Suppressor macrophage treated with lipopolysaccharide for 4 hours (primary cell): ENCODE data around the gene CES3.
"Not testable (repeated sequence)": the region's sequence is repeated elsewhere in the genome, so short reads cannot be mapped to it uniquely, and the experiment has no call there.

Experiments
- DNase-seq: peaks from one replicate; pipeline ENCODE4 v3.0.0-alpha.2; 2020

Gene CES3

DNA sequence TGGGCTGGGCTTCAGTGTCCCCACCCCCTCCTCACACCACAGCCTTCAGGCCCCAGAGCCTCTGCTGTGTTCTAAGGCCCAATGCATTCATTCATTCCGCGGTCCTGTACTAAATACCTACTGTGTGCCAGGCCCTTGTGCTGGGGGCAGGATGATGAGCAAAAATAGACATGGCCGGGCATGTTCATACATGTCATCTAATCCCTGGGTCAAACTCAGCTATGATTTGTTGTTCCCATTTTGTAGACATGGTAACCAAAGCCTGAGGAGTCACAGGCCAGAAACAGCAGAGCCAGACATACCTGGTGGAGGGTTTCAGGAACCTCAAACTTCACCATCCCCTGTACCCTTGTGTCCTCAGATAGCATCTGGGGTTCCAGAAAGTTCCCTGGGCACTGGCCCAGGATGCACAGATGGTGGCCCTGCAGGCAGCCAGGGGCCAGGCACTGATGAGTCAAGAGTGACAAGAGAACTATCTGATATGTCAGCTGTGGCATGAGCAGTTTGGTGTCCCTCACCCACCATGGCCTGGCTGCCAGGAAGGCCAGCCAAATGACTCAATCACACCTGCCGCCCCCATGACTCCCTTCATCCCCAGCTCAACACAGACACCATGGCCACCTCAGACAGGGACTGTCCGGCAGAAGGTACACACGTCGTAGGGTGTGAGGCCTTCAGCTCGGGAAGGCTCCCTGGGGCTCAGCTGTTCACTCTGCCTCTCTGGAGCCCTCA lies 33.0 kb upstream of the CES3 start:
- peak; percentile 9 for DNase-seq

DNA sequence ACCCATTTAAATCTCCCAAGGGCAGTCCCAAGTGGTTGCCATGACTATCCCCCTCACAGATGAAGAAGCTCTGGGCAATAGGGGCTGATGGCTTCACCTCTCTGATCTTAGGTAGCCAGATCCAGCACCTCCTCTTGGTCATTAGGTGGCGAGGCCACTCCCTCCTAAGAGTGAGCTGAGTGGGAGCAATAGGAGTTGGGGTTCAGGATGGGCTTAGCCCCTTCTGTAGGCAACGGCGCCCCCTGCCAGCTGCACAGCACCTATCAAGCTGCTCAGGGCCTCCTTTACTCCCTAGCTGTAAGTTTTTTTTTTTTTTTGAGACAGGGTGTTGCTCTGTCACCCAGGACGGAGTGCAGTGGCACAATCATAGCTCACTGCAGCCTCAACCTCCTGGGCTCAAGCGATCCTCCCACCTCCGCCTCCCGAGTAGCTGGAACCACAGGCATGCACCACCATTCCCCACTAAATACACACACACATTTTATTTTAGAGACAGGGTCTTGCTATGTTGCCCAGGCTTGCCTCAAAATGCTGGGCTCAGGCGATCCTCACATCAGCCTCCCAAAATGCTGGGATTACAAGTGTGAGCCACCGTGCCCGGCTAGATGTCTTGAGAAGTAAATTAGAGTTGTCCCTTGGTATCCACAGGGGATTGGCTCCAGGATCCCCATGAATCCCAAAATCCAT lies 32.2 kb upstream of the CES3 start:
- peak; percentile 14 for DNase-seq

DNA sequence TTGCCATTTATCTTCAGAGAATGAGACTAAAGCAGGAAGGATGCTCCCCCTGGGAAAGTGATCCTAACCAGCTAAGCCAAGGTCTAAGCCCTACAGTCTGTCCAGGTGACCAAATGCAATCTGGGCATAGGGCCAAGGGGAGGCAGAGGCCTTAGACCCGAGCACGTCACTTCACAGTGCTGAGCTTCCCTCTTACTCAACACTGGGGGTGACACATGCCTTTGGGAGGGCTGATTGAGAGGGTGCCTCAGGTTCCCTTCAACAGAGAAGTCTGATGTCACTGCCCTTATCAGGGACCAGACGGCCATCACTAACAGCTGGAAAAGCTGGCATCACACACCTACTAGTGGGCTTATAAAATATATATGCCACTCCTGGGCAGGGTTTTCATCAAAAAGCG lies 30.9 kb upstream of the CES3 start:
- DNase-seq: peak; percentile 46

DNA sequence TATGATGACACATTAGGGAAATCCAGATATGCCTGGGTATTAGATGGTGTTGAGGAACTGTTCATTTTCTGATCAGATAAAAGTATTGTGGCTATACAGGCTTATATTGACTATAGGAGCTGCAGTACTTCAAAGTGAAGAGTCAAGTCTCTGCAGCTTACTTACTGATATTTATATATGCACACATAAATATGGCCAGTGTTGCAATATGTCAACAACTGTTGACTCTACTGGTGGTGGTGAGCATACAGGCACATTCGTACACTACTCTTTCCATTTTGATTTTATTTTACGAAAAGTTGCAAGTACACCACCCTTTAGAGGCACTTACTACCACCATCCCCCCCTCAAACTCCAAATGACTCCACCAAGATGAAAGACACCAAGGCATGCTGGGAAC lies 29.4 kb upstream of the CES3 start:
- no peak for DNase-seq

DNA sequence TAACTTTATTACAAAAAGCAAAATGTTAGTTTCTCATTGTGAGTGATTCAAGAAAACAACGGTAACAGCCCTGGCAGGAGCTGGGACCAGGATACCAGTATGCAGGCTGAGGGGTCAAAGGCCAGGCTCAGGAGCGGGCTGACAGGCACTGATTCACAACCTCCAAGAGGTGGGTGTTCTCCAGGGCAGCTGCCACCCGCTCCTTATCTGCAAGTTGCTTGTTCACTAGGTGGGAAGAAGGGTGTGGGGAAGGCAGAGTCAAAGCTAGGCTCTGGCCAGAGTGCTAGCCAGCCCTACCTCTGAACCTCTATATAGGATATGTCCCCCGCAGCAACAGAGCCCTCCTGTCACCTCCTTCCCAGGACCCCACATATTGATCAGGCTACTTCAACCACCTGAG lies 29.0 kb upstream of the CES3 start:
- no peak for DNase-seq

DNA sequence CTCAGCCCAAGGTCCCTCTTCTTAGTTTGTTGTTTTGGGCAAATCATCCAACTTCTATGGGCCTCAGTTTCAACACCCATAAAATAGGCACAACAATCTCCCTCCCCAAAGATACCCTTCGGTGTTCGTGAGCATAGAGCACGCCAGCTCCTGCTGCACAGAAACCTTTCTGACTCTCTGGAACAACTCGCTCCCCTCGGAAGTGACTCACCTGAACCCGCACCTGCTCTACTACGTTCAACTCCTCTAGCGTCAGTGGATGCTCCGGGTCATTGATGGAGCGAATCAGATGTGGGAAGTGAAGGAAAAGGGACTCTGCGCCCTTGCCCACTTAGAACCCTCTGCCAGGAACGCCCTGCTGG lies 27.3 kb upstream of the CES3 start:
- DNase-seq: no peak

DNA sequence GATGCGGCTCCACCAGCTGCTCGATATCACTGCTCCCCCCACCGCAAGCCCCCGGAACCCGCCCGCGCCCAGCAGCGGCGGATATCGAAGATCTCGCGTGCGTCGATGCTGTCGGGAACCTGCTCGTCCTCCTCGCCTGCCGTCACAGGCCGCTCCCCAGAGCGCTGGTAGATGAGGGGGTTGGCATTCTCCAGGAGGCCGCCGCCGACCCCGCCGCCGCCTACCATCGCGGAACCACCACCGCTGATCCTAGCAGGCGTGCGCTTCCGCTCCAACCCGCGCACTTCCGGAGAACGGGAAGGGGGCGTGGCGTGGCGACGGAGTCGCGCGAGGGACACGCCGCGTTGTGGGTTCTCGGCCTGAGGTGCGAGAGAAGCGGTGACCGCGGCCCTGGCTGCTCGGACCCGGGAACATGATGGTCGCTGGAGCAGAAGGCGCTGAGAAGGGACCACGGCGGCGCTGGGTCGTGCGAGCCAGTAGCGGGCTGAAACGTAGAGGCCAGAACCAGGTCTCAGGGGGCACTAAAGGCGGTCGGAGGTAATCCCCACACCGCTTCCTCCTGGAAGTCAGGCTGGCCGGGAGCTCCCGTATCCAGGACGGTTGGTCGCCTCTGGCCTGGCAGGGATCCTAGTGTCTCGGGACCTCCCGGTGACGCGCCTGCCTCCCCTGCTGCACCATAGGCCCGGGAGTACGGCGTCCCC lies 26.8 kb upstream of the CES3 start, which contains the start of gene CIAO2B:
Gene CIAO2B (minus strand): TSS at position 265 of the 701 bp plus-strand sequence. CDS start 38 bp downstream, at position 227.
- DNase-seq: peak; percentile 93

DNA sequence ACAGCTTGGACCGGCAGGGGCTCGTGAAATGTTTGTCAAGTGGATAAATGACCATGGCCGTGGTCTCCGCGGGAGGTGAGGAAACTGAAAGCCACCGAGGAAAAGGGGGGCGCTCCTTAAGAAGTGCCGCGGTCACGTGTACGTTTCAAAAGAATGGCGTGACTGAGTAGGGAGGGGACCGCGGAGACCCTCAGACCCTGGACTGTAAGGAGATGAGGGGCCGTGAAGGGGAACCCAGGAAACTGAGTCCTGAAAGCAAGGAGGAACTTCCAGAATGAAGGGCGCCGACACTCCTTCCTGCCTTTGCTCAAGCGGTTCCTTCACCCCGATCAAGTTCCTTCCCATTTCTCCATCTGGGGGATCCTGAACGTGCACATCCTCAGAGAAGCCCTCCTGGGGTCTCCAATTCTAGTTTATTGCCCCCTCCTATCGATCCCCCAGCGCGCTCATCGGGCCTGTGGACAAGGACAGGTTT lies 26.2 kb upstream of the CES3 start:
- not testable (repeated sequence) for DNase-seq

DNA sequence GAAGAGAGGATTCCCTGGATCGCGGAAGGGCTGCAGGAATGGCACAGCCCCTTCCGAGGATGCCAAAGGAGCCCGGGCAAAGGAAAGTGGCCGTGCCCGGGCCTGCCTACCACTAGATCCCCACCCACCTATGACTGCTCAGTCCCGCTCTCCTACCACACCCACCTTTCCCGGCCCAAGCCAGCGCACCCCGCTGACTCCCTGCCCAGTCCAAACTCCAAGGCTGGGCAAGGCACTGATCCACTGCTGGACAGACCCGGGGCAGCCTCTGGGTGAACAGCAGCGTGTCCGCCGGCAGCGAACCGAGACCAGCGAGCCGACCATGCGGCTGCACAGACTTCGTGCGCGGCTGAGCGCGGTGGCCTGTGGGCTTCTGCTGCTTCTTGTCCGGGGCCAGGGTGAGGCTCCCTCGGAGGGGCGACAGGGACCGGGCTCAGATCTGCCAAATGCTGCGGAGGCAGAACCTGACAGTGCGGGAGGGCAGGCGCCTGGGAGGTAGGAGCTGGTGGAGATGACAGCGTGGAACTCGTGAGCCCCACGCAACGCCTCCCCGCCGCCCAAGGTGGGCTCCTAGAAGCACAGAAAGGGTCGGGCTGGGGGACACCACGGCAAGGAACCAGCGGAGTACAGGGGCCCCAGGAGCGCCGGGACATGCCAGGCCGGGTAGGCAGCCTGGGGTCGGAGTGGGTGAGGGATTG lies 25.6 kb upstream of the CES3 start, which contains the start of gene CES2:
Gene CES2 (plus strand): TSS at position 203 of the 698 bp plus-strand sequence. CDS start 120 bp downstream, at position 323.
- DNase-seq: no peak

DNA sequence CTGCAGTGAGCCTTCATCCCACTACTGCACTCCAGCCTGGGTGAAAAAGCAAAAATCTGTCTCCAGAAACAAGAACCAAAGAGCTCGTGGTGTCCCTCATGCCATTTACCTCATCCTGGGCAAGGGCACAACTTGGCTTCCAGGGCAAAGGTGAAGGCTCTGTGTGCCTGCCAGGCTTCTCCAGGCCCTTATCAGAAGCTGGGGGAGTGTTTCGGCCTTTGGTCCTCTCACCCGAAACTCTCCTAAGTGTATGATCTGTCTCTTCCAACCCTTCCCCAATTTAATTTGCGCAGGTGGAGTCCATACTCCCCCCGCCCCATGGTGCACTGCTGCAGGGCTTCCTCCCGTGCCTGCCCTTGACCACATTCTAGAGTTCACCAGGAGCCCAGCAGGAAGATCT lies 24.6 kb upstream of the CES3 start:
- no peak for DNase-seq

DNA sequence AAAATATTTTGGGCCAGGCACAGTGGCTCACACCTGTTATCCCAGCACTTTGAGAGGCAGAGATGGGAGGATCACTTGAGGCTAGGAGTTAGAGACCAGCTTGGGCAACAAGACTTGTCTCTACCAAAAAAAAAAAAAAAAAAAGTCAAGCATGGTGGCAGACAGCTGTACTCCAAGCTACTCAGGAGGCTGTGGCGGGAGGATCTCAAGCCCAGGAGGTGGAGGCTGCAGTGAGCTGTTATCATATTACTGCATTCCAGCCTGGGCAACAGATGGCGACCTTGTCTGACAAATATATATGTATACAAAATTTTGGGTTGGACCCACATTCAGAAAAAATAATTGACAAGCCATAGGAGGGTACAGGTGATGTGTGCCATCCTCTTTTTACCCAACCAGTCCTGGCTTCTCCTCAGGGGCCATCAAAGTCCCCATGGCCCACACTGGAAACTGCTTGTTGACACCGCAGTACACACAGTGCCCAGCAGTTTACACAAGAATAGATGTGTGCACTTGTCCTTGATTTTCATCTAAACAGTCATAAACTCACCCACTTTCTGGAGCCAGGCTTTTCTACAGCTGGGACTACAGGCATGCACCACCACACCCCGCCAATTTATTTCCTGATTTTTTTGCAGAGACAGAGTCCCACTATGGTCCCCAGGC lies 24.0 kb upstream of the CES3 start:
- DNase-seq: no peak

DNA sequence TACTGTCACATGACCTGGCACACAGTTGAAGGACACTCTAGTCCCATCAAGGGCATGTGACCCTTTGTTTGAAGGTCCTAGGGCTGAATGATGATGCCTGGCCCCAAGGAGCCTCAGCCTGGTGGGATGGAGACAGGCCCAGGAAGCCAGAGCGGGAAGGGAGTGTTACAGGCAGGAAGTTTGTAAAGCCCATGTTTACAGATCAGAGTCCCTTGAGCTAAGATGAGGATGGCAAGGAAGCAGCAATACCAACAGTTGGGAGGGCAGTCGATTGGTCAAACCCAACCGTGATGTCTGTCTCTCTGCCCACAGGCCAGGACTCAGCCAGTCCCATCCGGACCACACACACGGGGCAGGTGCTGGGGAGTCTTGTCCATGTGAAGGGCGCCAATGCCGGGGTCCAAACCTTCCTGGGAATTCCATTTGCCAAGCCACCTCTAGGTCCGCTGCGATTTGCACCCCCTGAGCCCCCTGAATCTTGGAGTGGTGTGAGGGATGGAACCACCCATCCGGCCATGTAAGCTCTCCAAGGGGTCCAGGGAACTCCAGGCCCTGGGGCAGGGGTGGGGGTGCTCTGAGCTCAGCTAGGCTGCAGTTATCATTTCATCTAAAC lies 23.2 kb upstream of the CES3 start:
- DNase-seq: no peak

DNA sequence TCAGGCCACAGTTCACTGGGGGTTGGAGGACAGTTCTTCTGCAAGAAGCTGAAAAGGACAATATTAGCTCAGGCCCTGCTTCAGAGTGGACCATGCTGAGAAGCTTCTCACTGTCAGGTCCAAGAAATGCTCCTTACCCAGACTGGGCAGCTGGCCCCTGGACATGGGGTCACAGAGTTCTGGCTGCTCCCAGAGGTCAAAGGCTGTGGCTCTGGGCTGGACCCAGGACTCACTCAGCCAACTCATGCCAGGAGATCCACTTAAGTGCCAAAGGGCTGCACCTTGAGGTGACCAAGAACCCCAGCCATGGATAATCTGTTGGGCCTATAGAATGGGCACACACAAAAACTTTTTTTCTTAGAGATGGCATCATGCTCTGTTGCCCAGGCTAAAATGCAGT lies 21.7 kb upstream of the CES3 start:
- no peak for DNase-seq

DNA sequence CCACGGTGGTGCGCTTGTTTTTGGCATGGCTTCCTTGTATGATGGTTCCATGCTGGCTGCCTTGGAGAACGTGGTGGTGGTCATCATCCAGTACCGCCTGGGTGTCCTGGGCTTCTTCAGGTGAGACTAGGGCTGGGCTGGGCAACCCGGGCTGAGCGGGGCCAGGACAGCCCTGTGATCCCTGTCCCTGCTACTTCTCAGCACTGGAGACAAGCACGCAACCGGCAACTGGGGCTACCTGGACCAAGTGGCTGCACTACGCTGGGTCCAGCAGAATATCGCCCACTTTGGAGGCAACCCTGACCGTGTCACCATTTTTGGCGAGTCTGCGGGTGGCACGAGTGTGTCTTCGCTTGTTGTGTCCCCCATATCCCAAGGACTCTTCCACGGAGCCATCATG lies 20.8 kb upstream of the CES3 start:
- DNase-seq: no peak

DNA sequence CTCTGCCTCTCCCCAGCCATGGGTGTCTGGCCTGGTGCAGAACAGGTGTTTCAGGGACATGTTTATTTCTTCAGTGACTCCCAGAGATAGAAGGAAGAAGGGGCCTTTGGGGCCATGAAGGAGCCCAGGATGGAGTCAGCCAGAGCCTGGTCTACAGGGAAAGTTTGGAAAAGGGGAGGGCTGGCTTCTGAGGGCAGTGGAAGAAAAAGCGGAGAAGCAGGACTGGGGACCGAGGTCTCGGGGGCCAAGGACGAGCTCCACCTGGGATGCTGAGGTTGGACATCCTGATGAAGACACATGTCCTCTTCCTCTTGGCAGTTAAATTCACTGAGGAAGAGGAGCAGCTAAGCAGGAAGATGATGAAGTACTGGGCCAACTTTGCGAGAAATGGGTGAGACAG lies 18.1 kb upstream of the CES3 start:
- DNase-seq: no peak

DNA sequence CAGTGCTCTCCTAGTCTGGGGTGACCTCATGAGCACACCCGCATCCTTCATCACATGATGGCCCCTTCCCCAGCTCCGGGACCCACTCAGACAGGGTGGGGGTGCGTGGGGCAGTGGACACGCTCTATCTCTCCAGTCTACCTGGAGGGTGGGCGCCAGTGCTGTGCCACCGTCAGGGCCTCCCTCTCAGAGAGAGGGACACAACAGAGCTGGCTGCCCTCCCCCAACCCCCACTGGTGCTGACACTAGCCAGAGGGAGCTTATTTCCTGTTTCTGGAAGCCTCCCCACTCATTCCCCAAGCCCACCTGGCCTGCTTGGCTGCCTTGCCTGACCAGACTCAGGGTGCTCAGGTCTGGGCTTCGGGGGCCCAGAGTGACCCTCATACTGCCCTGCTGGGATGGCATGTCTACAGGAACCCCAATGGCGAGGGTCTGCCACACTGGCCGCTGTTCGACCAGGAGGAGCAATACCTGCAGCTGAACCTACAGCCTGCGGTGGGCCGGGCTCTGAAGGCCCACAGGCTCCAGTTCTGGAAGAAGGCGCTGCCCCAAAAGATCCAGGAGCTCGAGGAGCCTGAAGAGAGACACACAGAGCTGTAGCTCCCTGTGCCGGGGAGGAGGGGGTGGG lies 17.5 kb upstream of the CES3 start:
- no peak for DNase-seq

DNA sequence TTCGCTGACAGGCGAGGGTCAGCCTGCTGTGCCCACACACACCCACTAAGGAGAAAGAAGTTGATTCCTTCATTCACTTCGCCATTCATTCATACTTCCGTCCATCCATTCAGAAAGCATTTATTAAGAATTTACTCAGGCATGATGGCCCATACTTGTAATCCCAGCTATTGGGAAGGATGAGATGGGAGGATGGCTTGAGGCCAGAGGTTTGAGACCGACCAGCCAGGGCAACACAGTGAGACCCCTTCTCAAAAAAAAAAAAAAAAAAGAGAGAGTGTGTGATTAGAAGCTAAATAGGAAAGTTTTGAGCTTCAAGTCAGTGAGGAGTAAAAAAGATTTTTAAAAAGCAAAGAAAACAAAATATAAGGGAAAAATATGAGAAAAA lies 17.0 kb upstream of the CES3 start:
- DNase-seq: no peak

DNA sequence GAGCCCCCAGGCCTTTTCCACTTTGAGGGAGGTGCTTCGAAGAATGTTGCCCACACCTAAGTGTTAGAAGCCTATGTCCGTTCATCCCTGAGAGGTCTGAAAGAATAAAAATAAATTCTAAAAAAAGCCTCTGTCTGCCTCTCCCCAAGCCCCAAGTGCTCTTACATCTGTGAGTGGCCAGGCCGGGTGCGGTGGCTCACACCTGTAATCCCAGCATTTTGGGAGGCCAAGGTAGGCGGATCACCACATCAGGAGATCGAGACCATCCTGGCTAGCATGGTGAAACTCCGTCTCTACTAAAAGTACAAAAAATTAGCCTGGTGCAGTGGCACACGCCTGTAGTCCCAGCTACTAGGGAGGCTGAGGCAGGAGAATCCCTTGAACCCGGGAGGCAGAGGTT lies 16.1 kb upstream of the CES3 start:
- not testable (repeated sequence) for DNase-seq

DNA sequence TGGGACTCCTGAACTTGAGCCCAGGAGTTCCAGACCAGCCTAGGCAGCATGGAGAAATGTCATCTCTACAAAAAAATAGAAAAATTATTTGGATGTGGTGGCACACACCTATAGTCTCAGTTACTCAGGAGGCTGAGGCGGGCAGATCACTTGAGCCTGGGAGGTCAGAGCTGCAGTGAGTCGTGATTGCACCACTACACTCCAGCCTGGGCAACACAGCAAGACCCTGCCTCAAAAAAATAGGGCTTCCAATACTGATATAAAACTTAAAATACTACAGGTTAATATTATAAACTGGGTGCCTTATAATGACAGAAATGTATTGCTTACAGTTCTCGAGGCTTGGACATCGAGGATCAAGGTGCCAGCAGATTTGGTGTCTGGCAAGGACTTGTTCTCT lies 15.1 kb upstream of the CES3 start:
- DNase-seq: no peak

DNA sequence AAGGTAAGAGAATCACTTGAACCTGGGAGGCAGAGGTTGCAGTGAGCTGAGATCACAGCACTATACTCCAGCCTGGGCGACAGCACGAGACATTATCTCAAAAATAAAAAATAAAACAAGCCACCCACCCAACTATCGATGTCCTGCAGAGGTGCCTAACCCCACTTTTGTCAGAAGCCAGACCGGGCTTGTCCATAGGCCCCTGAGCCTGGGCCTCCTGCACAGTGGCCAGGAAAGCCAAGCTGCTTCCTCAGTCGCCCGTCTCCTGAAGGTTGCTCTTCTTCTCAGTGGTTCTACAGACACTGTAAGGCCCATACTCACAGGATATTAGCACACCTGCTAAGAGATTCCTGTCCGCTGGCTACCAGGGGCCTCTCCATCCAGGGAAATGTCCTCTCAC lies 14.5 kb upstream of the CES3 start:
- DNase-seq: no peak

DNA sequence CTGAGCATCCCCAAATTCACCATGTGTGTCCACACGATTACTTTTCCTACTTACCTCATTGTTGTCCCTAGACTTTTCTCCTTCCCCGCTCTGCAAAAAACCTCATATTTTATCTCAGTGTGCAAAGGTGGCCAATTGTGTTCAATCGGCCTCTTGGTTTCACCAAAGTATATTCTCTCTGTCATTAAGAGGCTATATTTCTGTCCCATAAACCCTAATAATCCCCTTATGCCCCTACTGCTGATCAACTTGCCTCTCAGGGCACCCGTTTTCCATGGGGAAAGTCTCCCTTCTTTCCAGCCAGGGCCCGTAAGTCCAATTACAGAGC lies 14.1 kb upstream of the CES3 start:
- DNase-seq: no peak
